HG02763 (cell line): ENCODE measurements around the gene NLRP1.

ENCODE experiments used
- ATAC-seq: cut with Tn5 transposase; IDR thresholded peaks from one replicate; pipeline ENCODE4 v1.9.1; 2021; ENCODE audit warnings: mild to moderate bottlenecking, moderate library complexity; ENCODE audit not compliant: unreplicated experiment

NLRP1 gene

DNA sequence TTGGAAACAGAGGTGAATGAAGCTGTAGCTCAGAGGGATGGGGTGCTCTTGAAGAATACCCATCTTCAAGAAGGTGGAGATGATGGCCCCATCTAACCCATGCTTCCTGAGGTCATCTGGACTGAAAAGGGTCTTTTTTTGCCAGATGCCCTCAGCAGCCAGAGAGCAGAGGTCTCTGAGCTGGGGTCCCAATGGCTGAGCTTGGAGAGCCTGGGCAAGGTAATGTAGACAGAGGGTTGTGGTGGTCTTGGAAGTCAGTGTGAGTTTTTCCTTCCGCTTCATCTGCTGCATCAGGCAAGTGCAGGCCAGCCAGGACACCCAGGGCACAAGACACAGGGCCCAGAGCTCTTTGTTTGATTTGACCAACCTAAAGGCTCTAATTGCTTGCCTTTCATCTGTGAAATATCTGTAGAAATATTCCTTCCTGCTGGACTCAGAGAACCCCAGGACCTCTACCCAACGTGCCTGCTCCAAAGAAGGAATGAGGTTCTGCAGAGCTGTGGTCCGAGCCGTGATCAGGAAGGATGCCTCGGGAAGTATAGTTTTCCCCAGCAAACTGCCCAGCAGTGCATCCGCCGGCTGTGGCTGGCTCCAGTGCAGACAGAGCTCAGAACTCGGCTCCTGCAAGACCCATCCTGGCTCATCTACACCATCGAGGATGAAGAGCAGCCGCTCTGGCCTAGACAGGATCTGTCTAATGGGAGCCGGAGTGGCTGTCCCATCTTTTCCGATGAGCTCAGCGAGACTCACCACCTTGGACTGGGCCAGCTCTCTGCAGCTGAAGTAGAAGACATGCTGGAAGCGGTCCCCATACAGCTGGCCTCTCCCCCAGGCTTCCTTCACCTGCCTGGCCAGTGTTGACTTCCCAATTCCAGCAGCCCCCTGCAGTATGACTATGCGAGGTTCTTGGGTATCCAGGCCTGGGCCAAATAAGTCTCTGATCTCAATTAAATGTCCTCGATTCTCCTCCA lies 25.2 kb downstream of the NLRP1 start:
- no peak for ATAC-seq

- no peak for ATAC-seq
Measured at GRCh38 chr17:5557990-5558389, 26.3 kb downstream of the NLRP1 start.

GRCh38 chr17:5557485-5557884 lies 26.8 kb downstream of the NLRP1 start:
- ATAC-seq = no peak

GRCh38 chr17:5555254-5555653 lies 29.1 kb downstream of the NLRP1 start:
- no peak for ATAC-seq

DNA sequence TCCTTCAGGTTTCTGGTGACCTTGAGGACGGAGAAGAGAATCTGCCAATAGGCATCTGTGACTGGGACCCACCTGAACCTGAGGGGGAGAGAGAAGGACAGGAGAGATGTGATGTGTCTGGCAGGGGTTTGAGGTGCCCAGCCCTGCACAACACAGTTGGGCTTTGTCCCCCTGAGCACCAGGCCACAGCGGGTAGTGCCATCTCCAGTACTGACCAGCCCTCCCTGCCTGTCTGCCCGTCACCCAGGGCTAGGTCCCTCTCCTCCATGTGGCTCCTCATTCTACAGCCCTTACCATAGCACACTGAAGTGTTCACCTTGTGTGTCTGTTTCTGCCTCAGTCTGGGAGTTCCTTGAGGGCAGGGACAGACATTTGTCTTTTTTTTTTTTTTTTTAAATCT lies 30.8 kb downstream of the NLRP1 start:
- ATAC-seq = no peak

- ATAC-seq = no peak
Measured at GRCh38 chr17:5552841-5553240, 31.5 kb downstream of the NLRP1 start.

DNA sequence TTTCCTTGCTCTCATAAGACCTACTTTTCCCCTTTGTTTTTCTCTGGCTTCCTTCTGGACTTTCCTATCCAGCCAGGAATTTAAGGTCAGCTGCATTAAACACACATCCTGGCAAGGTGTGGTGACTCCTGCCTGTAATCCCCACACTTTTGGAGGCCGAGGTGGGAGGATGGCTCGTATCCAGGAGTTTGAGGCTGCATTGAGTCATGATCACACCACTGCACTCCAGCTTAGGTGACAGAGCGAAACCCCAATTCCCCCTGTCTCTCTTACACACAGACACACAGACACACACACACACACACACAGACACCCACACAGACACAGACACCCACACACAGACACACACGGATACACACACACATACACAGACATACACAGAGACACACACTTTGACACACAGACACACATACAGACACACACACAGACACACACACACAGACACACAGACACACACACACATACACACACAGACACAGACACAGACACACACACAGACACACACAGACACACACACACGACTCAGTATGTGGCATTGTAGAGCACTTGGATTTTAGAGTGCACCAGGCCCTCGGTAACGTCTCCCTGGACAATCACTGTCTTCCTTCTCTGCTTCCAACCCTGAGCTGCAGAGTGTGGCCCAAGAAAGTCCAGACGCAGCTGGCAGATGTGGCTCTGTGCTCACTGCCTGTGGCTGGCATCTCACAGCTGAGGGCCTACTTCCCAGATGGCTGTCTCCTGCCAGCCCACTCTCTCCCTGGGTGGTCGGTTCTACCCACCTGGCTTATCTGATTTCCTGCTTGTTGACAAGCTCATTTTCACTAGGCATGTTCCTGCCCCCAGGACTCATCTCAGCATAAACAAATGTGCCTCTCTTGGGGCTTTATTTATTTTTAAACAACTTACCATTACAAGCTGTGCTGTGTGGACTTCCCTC lies 39.0 kb downstream of the NLRP1 start:
- no peak for ATAC-seq

GRCh38 chr17:5544115-5544514 lies 40.2 kb downstream of the NLRP1 start:
- ATAC-seq = no peak

DNA sequence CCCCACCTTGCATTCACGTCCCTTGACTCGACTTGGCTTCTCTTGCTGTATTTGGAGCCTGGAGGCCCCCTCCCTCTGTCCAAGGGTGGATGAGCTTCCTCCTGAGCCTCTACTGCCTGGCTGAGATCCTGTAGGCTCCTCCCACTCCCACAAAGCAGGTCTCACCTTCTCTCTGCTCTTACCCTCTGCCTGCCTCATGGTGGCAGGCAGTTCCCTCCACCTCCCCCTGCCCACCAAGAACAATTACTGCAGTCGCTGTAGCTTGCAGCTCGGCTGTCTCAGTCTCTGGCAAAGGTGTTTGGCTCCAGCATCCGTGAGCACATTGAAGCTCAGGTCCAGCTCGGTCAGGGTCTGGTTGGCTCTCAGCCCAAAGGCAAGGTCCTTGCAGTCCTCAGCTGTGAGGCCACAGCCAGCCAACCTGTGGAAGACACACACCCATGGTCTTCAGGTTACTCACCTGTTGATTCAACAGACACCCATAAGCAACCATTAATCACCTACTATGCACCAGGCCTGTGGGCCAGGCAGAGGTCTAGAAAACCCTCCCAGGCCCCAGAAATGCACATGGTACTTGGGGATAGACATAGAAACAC lies 42.6 kb downstream of the NLRP1 start:
- ATAC-seq = no peak

DNA sequence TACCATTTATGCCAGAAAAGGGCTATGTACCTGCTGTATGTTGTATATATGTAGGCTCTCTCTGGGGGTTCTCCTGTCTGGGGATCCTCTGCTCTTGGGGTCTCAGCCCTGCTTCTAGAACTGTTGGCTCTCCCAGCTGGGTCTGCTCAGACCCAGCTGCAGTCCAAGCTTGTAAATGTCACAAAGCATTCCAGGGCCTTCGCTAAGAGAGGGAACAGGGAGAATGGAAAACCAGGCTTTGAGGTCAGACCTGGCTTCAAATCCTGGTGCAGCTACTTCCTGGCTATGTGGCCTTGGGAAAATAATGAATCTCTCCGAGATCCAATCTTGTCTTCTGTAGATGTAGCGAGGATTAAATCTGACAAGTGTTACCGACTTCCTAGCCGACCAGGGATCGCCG lies 44.0 kb downstream of the NLRP1 start:
- ATAC-seq = no peak

- ATAC-seq = no peak
Measured at GRCh38 chr17:5539286-5539685, 45.0 kb downstream of the NLRP1 start.

DNA sequence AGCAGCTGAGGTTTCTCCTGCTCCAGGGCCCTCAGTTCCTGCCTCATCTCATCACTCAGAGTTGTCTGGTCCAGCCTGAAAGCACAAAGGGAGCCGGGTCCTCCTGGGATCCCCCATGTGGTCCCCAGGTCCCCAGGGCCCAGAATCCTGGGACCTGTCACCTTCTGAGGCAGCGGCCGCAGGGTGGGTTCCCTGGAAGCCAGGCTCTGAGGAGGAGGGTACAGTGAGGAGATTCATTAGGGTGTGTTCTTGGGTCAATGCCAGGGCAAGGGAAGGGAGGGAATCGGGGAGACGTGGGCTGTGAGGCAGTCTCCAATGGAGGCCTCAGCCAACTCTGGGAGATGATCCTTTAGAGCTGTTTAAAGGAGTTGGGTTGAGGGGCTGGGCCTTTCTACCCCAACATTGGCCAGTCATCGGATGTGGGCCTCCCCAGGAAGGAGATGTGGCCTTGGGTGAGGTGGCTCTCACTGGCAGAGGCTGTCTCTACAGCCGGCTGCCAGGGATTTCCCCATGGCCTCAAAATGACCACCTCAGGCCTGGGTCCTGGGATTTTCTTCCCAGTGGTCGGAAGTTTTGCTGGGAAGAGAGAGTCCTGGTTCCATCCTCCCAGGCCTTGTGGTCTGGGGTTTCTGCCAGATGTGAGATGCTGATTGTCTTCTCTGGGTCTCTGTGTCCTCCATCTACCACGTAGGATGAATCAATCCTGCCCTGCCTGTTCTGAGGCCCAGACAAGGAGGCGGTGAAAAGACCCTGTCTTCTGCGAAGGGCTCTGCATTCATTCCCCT lies 47.3 kb downstream of the NLRP1 start:
- ATAC-seq = no peak

GRCh38 chr17:5535436-5535835 lies 48.9 kb downstream of the NLRP1 start:
- ATAC-seq = no peak

DNA sequence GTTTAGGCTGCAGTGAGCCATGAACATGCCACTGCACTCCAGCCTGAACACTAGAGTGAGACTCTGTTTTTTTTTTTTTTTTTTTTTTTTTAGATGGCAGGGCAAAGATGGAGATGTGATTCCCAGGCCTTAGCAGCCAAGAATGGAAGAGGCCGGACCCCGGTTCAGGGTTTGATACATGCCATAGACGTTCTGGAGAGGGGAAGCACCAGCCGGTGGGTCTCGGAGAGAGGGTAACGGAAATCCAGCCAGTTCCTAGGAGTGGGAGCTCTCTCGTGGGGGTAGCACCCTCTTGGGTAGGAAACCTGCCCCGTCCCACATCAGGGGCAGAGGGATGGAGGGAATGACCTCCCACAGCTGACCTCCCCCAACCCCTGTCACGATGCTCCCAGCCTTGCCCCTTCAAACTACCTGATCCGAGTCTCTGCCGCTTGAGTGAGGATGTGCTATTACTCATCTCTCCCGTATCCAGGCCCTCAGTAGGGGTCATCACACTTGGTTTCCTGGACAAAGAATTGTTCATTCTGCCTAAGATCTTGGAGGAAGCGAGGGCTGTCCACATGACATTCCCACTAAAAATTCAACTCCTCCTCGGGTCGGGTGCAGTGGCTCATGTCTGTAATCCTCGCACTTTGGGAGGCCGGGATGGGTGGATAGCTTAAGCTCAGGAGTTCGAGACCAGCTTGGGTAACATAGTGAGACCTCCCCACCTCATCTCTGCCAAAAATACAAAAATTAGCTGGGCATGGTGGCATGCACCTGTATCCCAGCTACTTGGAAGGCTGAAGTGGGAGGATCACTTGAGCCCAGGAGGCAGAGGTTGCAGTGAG lies 50.6 kb downstream of the NLRP1 start:
- ATAC-seq = no peak

DNA sequence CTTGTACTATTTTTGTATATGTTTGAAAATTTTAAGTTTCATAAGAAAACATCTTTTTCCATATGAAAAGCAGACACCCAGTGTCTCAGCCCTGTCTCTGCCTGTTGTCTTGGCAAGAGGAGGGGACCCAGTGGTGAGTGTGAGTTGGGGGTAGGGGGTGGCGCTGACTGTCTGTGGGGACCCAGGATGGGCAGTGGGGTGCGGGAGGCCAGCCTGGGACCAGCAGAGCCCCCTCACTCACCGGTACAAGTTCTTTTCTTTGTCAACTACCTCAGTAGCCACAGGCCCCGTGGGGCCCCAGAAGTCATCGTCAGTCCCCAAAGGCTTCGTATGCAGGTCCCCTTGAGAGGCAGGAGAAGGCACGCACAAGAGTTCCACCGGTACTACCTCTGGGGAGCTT lies 51.7 kb downstream of the NLRP1 start:
- ATAC-seq = no peak

DNA sequence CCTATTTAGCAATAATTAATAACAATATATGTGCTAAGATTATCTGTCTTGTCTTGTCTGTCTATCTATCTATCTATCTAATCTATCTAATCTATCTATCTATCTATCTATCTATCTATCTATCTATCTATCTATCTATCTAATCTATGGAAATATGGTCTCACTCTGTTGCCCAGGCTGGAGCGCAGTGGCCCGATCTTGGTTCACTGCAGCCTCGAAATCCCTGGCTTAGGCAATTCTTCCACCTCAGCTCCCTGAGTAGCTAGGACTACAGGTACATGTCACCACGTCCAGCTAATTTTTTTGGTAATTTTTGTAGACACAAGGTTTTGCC lies 53.3 kb downstream of the NLRP1 start:
- ATAC-seq = no peak

DNA sequence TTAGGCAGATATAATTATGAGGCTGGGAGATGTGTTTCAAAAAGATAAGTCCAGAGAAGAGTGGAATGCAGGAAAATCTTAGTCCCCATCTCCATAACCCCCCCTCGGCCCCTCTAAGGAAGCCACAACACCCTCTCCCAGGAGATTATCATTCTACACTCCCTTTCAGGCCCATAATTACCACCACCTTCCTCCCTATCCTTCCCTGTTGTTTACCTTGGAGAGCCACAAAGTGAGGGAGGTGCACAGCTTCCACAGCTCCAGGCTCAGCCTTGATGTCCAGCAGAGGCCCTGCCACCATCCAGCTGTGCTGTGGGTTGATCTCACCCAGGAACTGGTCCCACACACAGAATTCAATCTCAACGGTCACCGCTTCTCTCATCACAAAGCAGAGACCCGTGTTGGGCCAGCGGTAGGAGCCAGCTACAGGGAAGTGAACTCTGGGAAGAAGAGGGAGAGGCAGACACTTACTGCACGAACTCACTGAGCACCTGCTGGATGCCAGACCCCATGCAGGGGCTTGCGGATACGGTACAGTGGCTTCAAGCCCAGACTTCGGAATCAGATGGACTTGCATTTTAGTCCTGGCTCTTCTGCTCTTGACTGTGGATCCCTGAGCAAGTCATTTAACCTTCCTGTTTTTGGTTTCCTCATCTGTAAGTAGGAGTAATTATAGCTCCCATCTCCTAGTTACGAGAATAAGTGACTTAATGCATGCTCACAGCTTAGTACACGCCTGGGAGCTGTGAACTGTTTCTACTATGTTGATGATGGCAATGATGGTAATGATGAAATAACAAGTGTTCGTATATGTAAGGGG lies 53.8 kb downstream of the NLRP1 start:
- no peak for ATAC-seq

DNA sequence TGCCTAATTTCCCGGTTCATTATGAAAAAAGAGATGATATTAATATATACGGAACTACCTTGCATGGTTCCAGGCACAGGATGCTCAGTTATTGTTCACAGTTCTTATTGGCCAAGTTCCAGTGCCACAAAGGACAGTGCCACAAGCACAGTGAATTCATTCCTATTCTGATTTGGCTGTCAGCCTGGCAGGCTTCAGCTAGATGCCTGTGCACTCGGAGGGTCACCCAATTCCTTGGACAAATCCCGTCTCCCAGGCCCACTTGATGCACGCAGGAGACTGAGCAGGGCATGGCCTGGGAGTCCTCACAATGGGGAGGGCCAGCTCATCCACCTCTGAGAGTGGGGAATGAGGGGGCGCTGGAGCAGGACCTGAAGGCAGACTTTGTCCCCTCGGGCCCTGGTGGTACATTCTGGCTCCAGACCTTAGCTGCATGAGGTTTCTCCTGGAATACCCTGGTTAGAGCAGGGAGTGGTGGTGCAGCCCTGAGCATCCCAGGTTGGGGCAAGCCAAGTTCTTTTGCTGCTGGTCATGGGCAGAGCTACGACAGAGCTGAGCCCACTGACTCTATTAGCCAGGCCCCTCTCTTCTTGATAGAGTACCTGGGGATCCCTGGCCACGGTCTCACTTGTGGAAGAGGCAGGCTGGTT lies 56.6 kb downstream of the NLRP1 start:
- no peak for ATAC-seq
